H9 (cell line): ENCODE measurements around the gene TEX53. TPM values are rescaled to one million over a fixed set of nuclear protein-coding genes. Genes with fewer than 3 reads are reported as not detected.

Experiments used
- DNase-seq: peaks from one replicate; pipeline ENCODE4 v3.0.0-alpha.2; 2017
- H2AFZ ChIP-seq: one replicate; pipeline ENCODE4 v1.6.1; 2013; ENCODE audit warnings: mild to moderate bottlenecking, low read length, control low read depth, moderate library complexity
- H2AK5ac ChIP-seq: 2 replicates; pipeline ENCODE4 v1.6.1; 2013; ENCODE audit warnings: low read length, control low read depth, mixed read lengths; ENCODE audit not compliant: insufficient read length
- H2BK120ac ChIP-seq: one replicate; pipeline ENCODE4 v1.6.1; 2013; ENCODE audit warnings: low read depth, mild to moderate bottlenecking, low read length, control low read depth, inconsistent platforms; ENCODE audit not compliant: poor library complexity, severe bottlenecking
- H2BK12ac ChIP-seq: 2 replicates; pipeline ENCODE4 v1.6.1; 2013; ENCODE audit warnings: low read length, control low read depth, mixed read lengths, low read depth; ENCODE audit not compliant: insufficient read length
- H2BK15ac ChIP-seq: 2 replicates; pipeline ENCODE4 v1.6.1; 2013; ENCODE audit warnings: low read depth, low read length, control low read depth
- H2BK20ac ChIP-seq: one replicate; pipeline ENCODE4 v1.6.1; 2013; ENCODE audit warnings: low read depth, mild to moderate bottlenecking, low read length, control low read depth, inconsistent platforms; ENCODE audit not compliant: poor library complexity, severe bottlenecking
- H2BK5ac ChIP-seq: 2 replicates; pipeline ENCODE4 v1.6.1; 2013; ENCODE audit warnings: low read length, control low read depth, mixed read lengths; ENCODE audit not compliant: insufficient read length
- H3K14ac ChIP-seq: 2 replicates; pipeline ENCODE4 v1.6.1; 2013; ENCODE audit warnings: low read length, control low read depth; ENCODE audit not compliant: insufficient read depth
- H3K18ac ChIP-seq: 2 replicates; pipeline ENCODE4 v1.6.1; 2013; ENCODE audit warnings: low read depth, mild to moderate bottlenecking, mixed read lengths, low read length, control low read depth; ENCODE audit not compliant: insufficient read length
- H3K23ac ChIP-seq: 2 replicates; pipeline ENCODE4 v1.6.1; 2013; ENCODE audit warnings: low read length, control low read depth, mixed read lengths, low read depth; ENCODE audit not compliant: insufficient read length
- H3K23me2 ChIP-seq: 2 replicates; pipeline ENCODE4 v1.6.1; 2013; ENCODE audit warnings: low read depth, mild to moderate bottlenecking, mixed read lengths, low read length, control low read depth; ENCODE audit not compliant: insufficient read length, poor library complexity, severe bottlenecking
- H3K27ac ChIP-seq: 2 replicates; pipeline ENCODE4 v1.5.1; 2013; ENCODE audit warnings: low read length, control low read depth, mixed read lengths, low read depth; ENCODE audit not compliant: insufficient read length
- H3K27me3 ChIP-seq: 2 replicates; pipeline ENCODE4 v1.6.1; 2013; ENCODE audit warnings: low read length, control low read depth, inconsistent platforms; ENCODE audit not compliant: insufficient read depth
- H3K4ac ChIP-seq: 2 replicates; pipeline ENCODE4 v1.6.1; 2013; ENCODE audit warnings: low read depth, mild to moderate bottlenecking, control low read depth, inconsistent platforms, low read length, moderate library complexity
- H3K4me1 ChIP-seq: 2 replicates; pipeline ENCODE4 v1.6.1; 2013; ENCODE audit warnings: low read length, control low read depth, inconsistent platforms; ENCODE audit not compliant: insufficient read depth
- H3K4me2 ChIP-seq: 2 replicates; pipeline ENCODE4 v1.6.1; 2013; ENCODE audit warnings: low read length, control low read depth, mixed read lengths; ENCODE audit not compliant: insufficient read length, insufficient read depth
- H3K56ac ChIP-seq: 2 replicates; pipeline ENCODE4 v1.6.1; 2013; ENCODE audit warnings: low read depth, mild to moderate bottlenecking, mixed read lengths, low read length, control low read depth; ENCODE audit not compliant: insufficient read length
- H3K79me1 ChIP-seq: 2 replicates; pipeline ENCODE4 v1.6.1; 2013; ENCODE audit warnings: low read depth, mild to moderate bottlenecking, moderate library complexity, low read length, control low read depth, inconsistent platforms; ENCODE audit not compliant: insufficient read depth, poor library complexity, severe bottlenecking
- H3K79me2 ChIP-seq: 2 replicates; pipeline ENCODE4 v1.6.1; 2013; ENCODE audit warnings: low read length, control low read depth, inconsistent platforms; ENCODE audit not compliant: insufficient read depth
- H3K9ac ChIP-seq: 2 replicates; pipeline ENCODE4 v1.6.1; 2013; ENCODE audit warnings: low read length, control low read depth, mixed read lengths; ENCODE audit not compliant: insufficient read length; ENCODE audit errors: extremely low read depth
- H3K9me3 ChIP-seq: one replicate; pipeline ENCODE4 v1.6.1; 2013; ENCODE audit warnings: low read depth, low read length, inconsistent platforms; ENCODE audit not compliant: control insufficient read depth
- H3T11ph ChIP-seq: one replicate; pipeline ENCODE4 v1.6.1; 2013; ENCODE audit warnings: mild to moderate bottlenecking, low read length, control low read depth, inconsistent platforms
- H4K20me1 ChIP-seq: one replicate; pipeline ENCODE4 v1.6.1; 2013; ENCODE audit not compliant: control insufficient read depth, insufficient read length, insufficient read depth
- H4K5ac ChIP-seq: 2 replicates; pipeline ENCODE4 v1.6.1; 2013; ENCODE audit warnings: low read depth, mild to moderate bottlenecking, mixed read lengths, low read length, control low read depth; ENCODE audit not compliant: insufficient read length
- H4K8ac ChIP-seq: replicated peaks from 2 replicates; pipeline ENCODE4 v1.6.1; 2013; ENCODE audit warnings: low read length, control low read depth, mixed read lengths, low read depth; ENCODE audit not compliant: insufficient read length
- H4K91ac ChIP-seq: 2 replicates; pipeline ENCODE4 v1.6.1; 2013; ENCODE audit warnings: low read depth, mild to moderate bottlenecking, moderate library complexity, mixed read lengths, low read length, control low read depth; ENCODE audit not compliant: insufficient read length
- H3K27ac Mint-ChIP-seq, 3 experiments: 2 replicates in 2 of 3; 3 replicates in 1 of 3; pipeline ENCODE4 v1.8.0; 2020 to 2021; ENCODE audit warnings: mixed read lengths in 3 of 3, mild to moderate bottlenecking in 1 of 3, moderate library complexity in 1 of 3
- H3K27me3 Mint-ChIP-seq: 2 replicates; pipeline ENCODE4 v1.8.0; 2021; ENCODE audit warnings: low read depth, mild to moderate bottlenecking, moderate library complexity, mixed read lengths
- H3K36me3 Mint-ChIP-seq, 3 experiments: 2 replicates in 2 of 3; 3 replicates in 1 of 3; pipeline ENCODE4 v1.8.0; 2020 to 2021; ENCODE audit warnings: low read depth in 3 of 3, mixed read lengths in 3 of 3; ENCODE audit not compliant: insufficient read depth in 1 of 3
- H3K4me1 Mint-ChIP-seq, 2 experiments: 2 replicates each; pipeline ENCODE4 v1.8.0; 2020; ENCODE audit warnings: mixed read lengths in 2 of 2
- H3K4me3 Mint-ChIP-seq, 2 experiments: 2 replicates in 1 of 2; 3 replicates in 1 of 2; pipeline ENCODE4 v1.8.0; 2020 to 2021; ENCODE audit warnings: mild to moderate bottlenecking in 2 of 2, mixed read lengths in 2 of 2, moderate library complexity in 1 of 2
- H3K9me3 Mint-ChIP-seq, 2 experiments: 2 replicates in 1 of 2; 3 replicates in 1 of 2; pipeline ENCODE4 v1.8.0; 2020; ENCODE audit warnings: mild to moderate bottlenecking in 2 of 2, mixed read lengths in 2 of 2, moderate library complexity in 1 of 2
- CTCF ChIP-seq: fragments of 200-600 bp; sonication (generic); conservative IDR thresholded peaks from 3 replicates; pipeline ENCODE4 v1.8.0; 2021; ENCODE audit warnings: antibody characterized with exemption, mild to moderate bottlenecking
- total RNA-seq: library from RNA; stranded (reverse); gene quantifications from 2 replicates; pipeline ENCODE4 v1.2.1, GENCODE V29; 2021

TEX53 gene
- total RNA-seq, 1 experiment from 2014 or later, result not detected

DNA sequence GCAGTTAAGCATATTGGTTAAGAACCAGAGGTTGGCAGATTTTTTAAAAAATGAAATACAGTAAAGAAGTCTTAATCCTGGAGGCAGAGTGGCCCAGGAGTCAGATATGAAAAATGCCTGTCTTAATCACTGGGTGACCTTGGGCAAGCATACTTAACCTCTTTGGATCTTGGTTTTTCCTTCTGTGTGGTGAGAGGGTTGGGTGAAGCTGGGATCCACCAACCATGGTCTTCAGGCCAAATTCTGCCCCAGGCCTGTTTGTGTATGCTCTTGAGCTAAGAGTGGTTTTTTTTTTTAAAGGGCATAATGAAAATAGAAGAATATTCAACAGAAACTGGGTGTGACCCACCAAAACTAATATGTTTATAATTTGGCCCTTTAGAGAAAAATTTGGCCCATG, 44.4 kb upstream of the TEX53 start:
- peaks cover 5 to 9% of the 10 kb centered on the region in 2 experiments for H3K4me1 Mint-ChIP-seq
- Histone ChIP-seq H3K27ac (no peak overlapping the region), H3K4me1 (no peaks in the 10 kb centered on the region), H3K23me2 (no peaks in the 10 kb centered on the region), H3K79me1 (no peaks in the 10 kb centered on the region), H2BK5ac (no peak overlapping the region), H3K4me2 (no peak overlapping the region), H3K79me2 (no peaks in the 10 kb centered on the region), H3K9ac (no peak overlapping the region), H2BK12ac (no peak overlapping the region), H4K5ac (no peak overlapping the region), H3K56ac (no peak overlapping the region), H4K8ac (no peak overlapping the region), H3T11ph (no peak overlapping the region), H3K14ac (no peak overlapping the region), H3K23ac (no peak overlapping the region), H2AK5ac (no peak overlapping the region), H3K27me3 (no peaks in the 10 kb centered on the region), H4K91ac (no peak overlapping the region), H2BK20ac (no peak overlapping the region), H2BK15ac (no peak overlapping the region), H3K9me3 (no peaks in the 10 kb centered on the region), H3K4ac (no peak overlapping the region), H3K18ac (no peak overlapping the region), H2BK120ac (no peak overlapping the region), H4K20me1 (no peaks in the 10 kb centered on the region), H2AFZ (no peak overlapping the region)
- H3K27me3 Mint-ChIP-seq, result peaks cover 65% of the 10 kb centered on the region
- H3K36me3 Mint-ChIP-seq, result peaks cover 0 to 4% (median 0%) of the 10 kb centered on the region in 3 experiments; a peak in 1 of 7 replicates
- DNase-seq, result no peak
- peaks cover 4 to 6% of the 10 kb centered on the region in 2 experiments; a peak in 4 of 5 replicates for H3K9me3 Mint-ChIP-seq
- TF ChIP-seq CTCF, result no peak
- no peak overlapping the region for H3K4me3 Mint-ChIP-seq
- H3K27ac Mint-ChIP-seq, result no peak overlapping the region
